Mammary epithelial cell (primary cell): ENCODE results near the gene PTPRG.

Experiments
- EZH2 ChIP-seq: IDR thresholded peaks from 2 replicates; pipeline ENCODE4 v1.6.1; 2012; ENCODE audit warnings: low read length, inconsistent platforms, borderline replicate concordance
- TF ChIP-seq, protein P1 (sequence below), 2 donors: IDR thresholded peaks in 1 of 2; conservative IDR thresholded peaks in 1 of 2; 2 replicates each; pipeline ENCODE4 v1.5.1; 2011 to 2012; ENCODE audit warnings: inconsistent platforms in 2 of 2, low read length in 2 of 2, mild to moderate bottlenecking in 2 of 2, control low read depth in 1 of 2, low read depth in 1 of 2; ENCODE audit not compliant: insufficient read depth in 1 of 2; ENCODE audit errors: extremely low read depth in 1 of 2

DNA sequence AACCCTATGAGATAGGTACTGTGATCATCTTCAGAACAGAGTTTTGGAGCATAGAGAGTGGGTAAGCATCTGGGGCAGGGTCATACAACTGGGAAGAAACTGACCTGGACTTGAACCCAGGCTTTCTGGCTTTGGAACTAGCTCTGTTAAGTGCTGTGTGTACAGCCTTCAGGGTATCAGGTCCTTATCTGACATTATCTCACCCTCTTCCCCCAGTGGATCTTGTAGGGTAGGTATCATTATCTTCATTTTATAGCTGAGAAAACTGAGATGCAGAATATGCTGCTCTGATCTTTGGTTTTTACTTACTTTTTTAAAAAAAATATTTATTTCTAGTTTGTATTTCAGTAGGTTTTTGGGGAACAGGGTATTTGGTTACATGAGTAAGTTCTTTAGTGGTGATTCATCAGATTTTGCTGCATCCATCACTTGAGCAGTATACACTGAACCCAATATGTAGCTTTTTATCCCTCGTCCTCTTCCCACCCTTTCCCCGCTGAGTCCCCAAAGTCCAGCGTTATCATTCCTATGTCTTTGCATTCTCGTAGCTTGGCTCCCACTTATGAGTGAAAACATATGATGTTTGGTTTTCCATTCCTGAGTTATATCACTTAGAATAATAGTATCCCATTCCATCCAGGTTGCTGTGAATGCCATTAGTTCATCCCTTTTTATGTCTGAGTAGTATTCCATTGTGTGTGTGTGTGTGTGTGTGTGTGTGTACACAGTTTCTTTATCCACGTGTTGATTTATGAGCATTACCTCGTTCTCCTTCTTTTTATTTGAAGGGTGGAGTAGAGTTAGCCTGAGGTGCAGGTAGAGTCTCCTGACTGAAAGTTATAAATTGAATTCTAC is 271.2 kb downstream of the PTPRG start:
- TF ChIP-seq, protein P1, sequence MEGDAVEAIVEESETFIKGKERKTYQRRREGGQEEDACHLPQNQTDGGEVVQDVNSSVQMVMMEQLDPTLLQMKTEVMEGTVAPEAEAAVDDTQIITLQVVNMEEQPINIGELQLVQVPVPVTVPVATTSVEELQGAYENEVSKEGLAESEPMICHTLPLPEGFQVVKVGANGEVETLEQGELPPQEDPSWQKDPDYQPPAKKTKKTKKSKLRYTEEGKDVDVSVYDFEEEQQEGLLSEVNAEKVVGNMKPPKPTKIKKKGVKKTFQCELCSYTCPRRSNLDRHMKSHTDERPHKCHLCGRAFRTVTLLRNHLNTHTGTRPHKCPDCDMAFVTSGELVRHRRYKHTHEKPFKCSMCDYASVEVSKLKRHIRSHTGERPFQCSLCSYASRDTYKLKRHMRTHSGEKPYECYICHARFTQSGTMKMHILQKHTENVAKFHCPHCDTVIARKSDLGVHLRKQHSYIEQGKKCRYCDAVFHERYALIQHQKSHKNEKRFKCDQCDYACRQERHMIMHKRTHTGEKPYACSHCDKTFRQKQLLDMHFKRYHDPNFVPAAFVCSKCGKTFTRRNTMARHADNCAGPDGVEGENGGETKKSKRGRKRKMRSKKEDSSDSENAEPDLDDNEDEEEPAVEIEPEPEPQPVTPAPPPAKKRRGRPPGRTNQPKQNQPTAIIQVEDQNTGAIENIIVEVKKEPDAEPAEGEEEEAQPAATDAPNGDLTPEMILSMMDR (conservative IDR thresholded peaks at IDR 0.05 in 1 of 2, IDR thresholded peaks at IDR 0.05 in 1 of 2; ENCODE audit: extremely low read depth in 1 of 2, insufficient read depth in 1 of 2, low read depth in 1 of 2, low read length in 2 of 2), result no peak
- TF ChIP-seq EZH2, result no peak
